ENCODE measurements around the gene EMILIN1. TPM values are rescaled to one million over a fixed set of nuclear protein-coding genes. Genes with fewer than 3 reads are reported as not detected.

Gene EMILIN1
- total and polyA plus RNA-seq, 9 donors: 8.6 to 321 (median 183) TPM

DNA sequence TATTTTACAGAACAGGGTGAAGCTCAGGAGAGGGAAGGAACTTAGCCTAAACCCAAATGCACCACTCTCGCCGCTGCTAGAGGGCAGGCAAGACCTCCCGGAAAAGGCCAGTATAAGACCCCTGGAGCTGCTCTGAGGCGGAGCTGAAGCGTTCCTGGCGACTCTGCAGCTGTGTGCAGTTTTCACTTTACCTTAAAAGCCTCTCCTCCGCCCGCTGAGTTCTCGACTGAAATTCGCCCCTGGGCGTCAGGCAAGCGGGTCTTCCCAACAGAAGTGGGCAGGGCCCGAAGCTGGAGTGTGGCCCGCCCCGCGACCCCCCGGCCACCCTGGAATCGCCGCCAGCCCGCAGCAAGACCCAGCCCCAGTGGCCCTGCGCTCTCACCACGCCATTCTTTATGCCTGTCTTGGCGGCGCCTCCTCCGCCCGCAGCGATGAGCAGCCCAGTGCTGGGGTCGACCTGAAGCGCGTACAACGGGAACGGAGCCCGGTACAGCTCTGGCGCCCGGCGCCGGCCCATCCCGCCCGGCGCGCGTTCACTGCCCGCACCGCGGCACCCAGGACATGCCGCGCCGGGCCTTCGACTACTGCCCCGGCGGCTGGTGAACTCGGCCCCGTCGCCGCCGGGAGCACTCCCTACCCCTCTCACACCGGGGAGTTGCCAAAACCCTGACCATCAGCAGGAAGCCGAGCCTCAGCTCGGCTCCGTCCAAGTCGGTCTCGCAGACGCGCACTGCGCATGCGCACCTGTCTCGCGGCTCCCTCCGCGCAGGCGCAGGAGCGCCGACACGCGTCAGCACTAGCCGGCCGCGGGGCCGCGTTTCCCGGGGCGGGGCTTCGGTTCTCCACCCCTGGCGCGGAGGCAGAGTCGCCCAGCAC, 55.7 kb downstream of the EMILIN1 start, which contains the start of gene PREB:
Gene PREB, minus strand, starts transcription at position 732 of the 876 bp plus-strand sequence. Its CDS starts 215 bp downstream, at position 517.
- Histone ChIP-seq H3K4me3 (peak within 1 kb of the TSS; percentile 89), H3K27me3 (no peaks in the 10 kb centered on the region), H3K36me3 (no peaks in the 10 kb centered on the region), H3K27ac (peak within 1 kb of the TSS; percentile 66 to 83), H3K9me3 (no peaks in the 10 kb centered on the region), H3K4me1 (ENCODE audit: insufficient read depth) (peaks cover 6% of the 10 kb centered on the region)
- intact Hi-C loops (cut with DNase I): loop anchor here (2.0 to 5.0 kb wide), 3 partner anchors 53 to 59 kb away; no protein-coding TSS in a partner anchor
- DNase-seq: peak; percentile 97 to 99 (median 99)
- TF ChIP-seq EP300 (IDR thresholded peaks at IDR 0.05) (no peak), POLR2A (IDR thresholded peaks at IDR 0.05) (peak; percentile 89)
- TF ChIP-seq, protein P1, sequence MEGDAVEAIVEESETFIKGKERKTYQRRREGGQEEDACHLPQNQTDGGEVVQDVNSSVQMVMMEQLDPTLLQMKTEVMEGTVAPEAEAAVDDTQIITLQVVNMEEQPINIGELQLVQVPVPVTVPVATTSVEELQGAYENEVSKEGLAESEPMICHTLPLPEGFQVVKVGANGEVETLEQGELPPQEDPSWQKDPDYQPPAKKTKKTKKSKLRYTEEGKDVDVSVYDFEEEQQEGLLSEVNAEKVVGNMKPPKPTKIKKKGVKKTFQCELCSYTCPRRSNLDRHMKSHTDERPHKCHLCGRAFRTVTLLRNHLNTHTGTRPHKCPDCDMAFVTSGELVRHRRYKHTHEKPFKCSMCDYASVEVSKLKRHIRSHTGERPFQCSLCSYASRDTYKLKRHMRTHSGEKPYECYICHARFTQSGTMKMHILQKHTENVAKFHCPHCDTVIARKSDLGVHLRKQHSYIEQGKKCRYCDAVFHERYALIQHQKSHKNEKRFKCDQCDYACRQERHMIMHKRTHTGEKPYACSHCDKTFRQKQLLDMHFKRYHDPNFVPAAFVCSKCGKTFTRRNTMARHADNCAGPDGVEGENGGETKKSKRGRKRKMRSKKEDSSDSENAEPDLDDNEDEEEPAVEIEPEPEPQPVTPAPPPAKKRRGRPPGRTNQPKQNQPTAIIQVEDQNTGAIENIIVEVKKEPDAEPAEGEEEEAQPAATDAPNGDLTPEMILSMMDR (IDR thresholded peaks at IDR 0.05): peak; percentile 17 to 51 (median 46)
- WGBS, 3 donors: 0% methylated on average over 65 to 86 of the region's 86 CpGs

DNA sequence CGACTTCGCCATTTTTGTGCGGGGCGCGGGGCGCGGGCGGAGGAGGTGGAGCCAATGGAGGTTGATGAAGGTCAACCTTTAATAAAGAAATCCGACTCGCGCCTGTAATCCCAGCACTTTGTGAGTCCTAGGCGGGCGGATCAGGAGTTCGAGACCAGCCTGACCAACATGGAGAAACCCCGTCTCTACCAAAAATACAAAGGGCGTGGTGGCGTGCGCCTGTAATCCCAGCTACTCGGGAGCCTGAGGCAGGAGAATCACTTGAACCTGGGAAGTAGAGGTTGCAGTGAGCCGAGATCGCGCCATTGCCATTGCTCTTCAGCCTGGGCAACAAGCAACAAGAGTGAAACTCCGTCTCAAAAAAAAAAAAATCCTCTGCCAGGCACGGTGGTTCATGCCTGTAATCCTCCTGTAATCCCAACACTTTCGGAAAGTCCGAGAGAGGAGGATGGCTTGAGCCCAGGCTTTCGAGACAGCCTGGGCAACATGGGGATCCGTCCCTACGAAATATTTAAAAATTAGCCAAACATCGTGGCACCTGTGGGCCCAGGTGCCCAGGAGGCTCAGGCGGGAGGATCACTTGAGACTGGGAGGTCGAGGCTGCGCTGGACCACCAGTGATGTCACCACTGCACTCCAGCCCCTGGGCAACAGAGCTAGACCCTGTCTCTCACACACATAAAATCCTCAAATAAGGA, 56.5 kb downstream of the EMILIN1 start:
- no peak overlapping the region for H3K4me3 ChIP-seq
- intact Hi-C loops (cut with DNase I): loop anchor here in 3 of 4 donors (5.0 kb wide), 2 partner anchors 52 to 57 kb away; no protein-coding TSS in a partner anchor
- no peaks in the 10 kb centered on the region for H3K27me3 ChIP-seq
- peaks cover 6% of the 10 kb centered on the region for H3K4me1 ChIP-seq (ENCODE audit: insufficient read depth)
- H3K36me3 ChIP-seq: no peaks in the 10 kb centered on the region
- DNase-seq: no peak
- H3K9me3 ChIP-seq: no peaks in the 10 kb centered on the region
- H3K27ac ChIP-seq: peak overlapping the region in 1 of 2 donors; percentile 83
- TF ChIP-seq, protein P1 (IDR thresholded peaks at IDR 0.05): no peak
- TF ChIP-seq POLR2A (IDR thresholded peaks at IDR 0.05) (no peak), EP300 (IDR thresholded peaks at IDR 0.05) (no peak)
- 50 to 59% (median 53%) methylated on average over 30 to 33 of the region's 33 CpGs for WGBS, 3 donors

DNA sequence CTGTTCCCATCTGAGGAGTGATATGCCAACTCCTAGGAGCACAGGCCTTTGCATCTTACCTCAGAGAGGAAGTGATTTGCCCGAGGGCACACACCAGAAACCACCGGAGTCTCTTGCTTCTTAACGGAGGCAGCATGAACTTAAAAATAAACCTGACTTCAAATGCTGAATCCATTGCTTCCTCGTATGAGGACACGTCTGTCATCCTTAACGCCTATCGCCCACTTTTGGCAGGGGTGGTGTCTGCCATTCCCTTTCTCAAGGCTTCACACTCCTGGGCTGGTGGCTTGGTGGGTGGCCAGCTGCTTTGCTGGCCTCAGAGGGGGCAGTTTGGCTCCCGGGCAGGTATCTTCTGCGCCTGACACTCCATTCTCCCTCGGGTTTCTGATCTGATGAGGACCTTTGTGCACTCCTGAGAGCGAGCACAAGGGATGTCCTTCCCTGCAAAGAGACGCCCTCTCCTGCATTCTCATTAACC, 57.1 kb downstream of the EMILIN1 start:
- peak overlapping the region in 1 of 2 donors; percentile 83 for H3K27ac ChIP-seq
- no peak for DNase-seq
- intact Hi-C loops (cut with DNase I): no loop called here

More for the DNA sequence above, 57.1 kb downstream of the EMILIN1 start:
- no peak overlapping the region for H3K4me3 ChIP-seq
- H3K27me3 ChIP-seq: no peaks in the 10 kb centered on the region
- H3K4me1 ChIP-seq (ENCODE audit: insufficient read depth): peaks cover 6% of the 10 kb centered on the region
- no peaks in the 10 kb centered on the region for H3K9me3 ChIP-seq
- no peaks in the 10 kb centered on the region for H3K36me3 ChIP-seq
- 87 to 91% (median 88%) methylated on average over 12 of the region's 12 CpGs for WGBS, 3 donors
- TF ChIP-seq, protein P1 (IDR thresholded peaks at IDR 0.05): no peak
- TF ChIP-seq POLR2A (IDR thresholded peaks at IDR 0.05) (no peak), EP300 (IDR thresholded peaks at IDR 0.05) (no peak)

Other genes starting within 250 kb of the EMILIN1 start
- under 1 TPM in 4 of 7 donors, not detected in 3; 0.11 to 0.78 (median 0.26) TPM for gene DPYSL5, start 230.5 kb upstream of the EMILIN1 start, total RNA-seq
- under 1 TPM; 0.05 to 0.16 TPM for gene DPYSL5, start 230.5 kb upstream of the EMILIN1 start, polyA plus RNA-seq
- 10 to 100 TPM; 23.8 to 51.8 (median 34.0) TPM for gene MAPRE3, start 108.0 kb upstream of the EMILIN1 start, total RNA-seq
- gene MAPRE3, start 108.0 kb upstream of the EMILIN1 start, polyA plus RNA-seq: 10 to 100 TPM; 34.3 to 45.4 TPM
- gene TMEM214, start 45.6 kb upstream of the EMILIN1 start, total RNA-seq: 100 to 1,000 TPM in 1 of 7 donors, 10 to 100 TPM in 6; 26.5 to 101 (median 73.9) TPM
- 10 to 100 TPM; 41.7 to 66.2 TPM for gene TMEM214, start 45.6 kb upstream of the EMILIN1 start, polyA plus RNA-seq
- 10 to 100 TPM; 11.7 to 26.9 (median 23.9) TPM for gene AGBL5, start 26.9 kb upstream of the EMILIN1 start, total RNA-seq
- 10 to 100 TPM; 17.6 to 24.8 TPM for gene AGBL5, start 26.9 kb upstream of the EMILIN1 start, polyA plus RNA-seq
- gene OST4, start 7.0 kb upstream of the EMILIN1 start, total RNA-seq: 100 to 1,000 TPM; 201 to 319 (median 264) TPM
- 100 to 1,000 TPM; 379 to 588 TPM for gene OST4, start 7.0 kb upstream of the EMILIN1 start, polyA plus RNA-seq
- gene KHK, start 8.2 kb downstream of the EMILIN1 start, total RNA-seq: 10 to 100 TPM in 1 of 7 donors, 1 to 10 TPM in 6; 1.3 to 10.7 (median 8.0) TPM
- gene KHK, start 8.2 kb downstream of the EMILIN1 start, polyA plus RNA-seq: 1 to 10 TPM; 2.7 to 3.9 TPM
- 10 to 100 TPM in 5 of 7 donors, 1 to 10 TPM in 2; 7.9 to 23.9 (median 17.6) TPM for gene CGREF1, start 40.5 kb downstream of the EMILIN1 start, total RNA-seq
- 1 to 10 TPM; 7.9 to 9.5 TPM for gene CGREF1, start 40.5 kb downstream of the EMILIN1 start, polyA plus RNA-seq
- 1 to 10 TPM in 5 of 7 donors, not detected in 2; 1.1 to 2.4 (median 1.5) TPM for gene ABHD1, start 45.2 kb downstream of the EMILIN1 start, total RNA-seq
- 1 to 10 TPM in 1 of 2 donors, under 1 TPM in 1; 0.86 to 1.6 TPM for gene ABHD1, start 45.2 kb downstream of the EMILIN1 start, polyA plus RNA-seq
- 100 to 1,000 TPM in 1 of 7 donors, 10 to 100 TPM in 6; 42.7 to 113 (median 70.8) TPM for gene PREB, start 56.0 kb downstream of the EMILIN1 start, total RNA-seq
- gene PREB, start 56.0 kb downstream of the EMILIN1 start, polyA plus RNA-seq: 10 to 100 TPM; 43.5 to 62.3 TPM
- not detected for gene PRR30, start 60.8 kb downstream of the EMILIN1 start, total RNA-seq
- not detected for gene PRR30, start 60.8 kb downstream of the EMILIN1 start, polyA plus RNA-seq
- gene TCF23, start 70.4 kb downstream of the EMILIN1 start, total RNA-seq: 10 to 100 TPM in 5 of 7 donors, 1 to 10 TPM in 2; 8.4 to 72.2 (median 41.7) TPM
- 10 to 100 TPM; 31.7 to 56.1 TPM for gene TCF23, start 70.4 kb downstream of the EMILIN1 start, polyA plus RNA-seq
- gene ATRAID, start 133.4 kb downstream of the EMILIN1 start, total RNA-seq: 100 to 1,000 TPM; 123 to 198 (median 135) TPM
- gene ATRAID, start 133.4 kb downstream of the EMILIN1 start, polyA plus RNA-seq: 100 to 1,000 TPM; 199 to 318 TPM
- gene SLC5A6, start 133.7 kb downstream of the EMILIN1 start, total RNA-seq: 10 to 100 TPM; 14.2 to 37.9 (median 21.4) TPM
- 10 to 100 TPM; 11.2 to 13.9 TPM for gene SLC5A6, start 133.7 kb downstream of the EMILIN1 start, polyA plus RNA-seq
- gene CAD, start 138.8 kb downstream of the EMILIN1 start, total RNA-seq: 10 to 100 TPM; 15.3 to 53.9 (median 36.3) TPM
- gene CAD, start 138.8 kb downstream of the EMILIN1 start, polyA plus RNA-seq: 10 to 100 TPM; 11.9 to 16.2 TPM
- 1 to 10 TPM in 1 of 7 donors, under 1 TPM in 3, not detected in 3; 0.23 to 1.1 (median 0.45) TPM for gene SLC30A3, start 184.4 kb downstream of the EMILIN1 start, total RNA-seq
- gene SLC30A3, start 184.4 kb downstream of the EMILIN1 start, polyA plus RNA-seq: under 1 TPM; 0.27 to 0.38 TPM
- gene DNAJC5G, start 196.8 kb downstream of the EMILIN1 start, total RNA-seq: under 1 TPM in 1 of 7 donors, not detected in 6; 0.56 TPM
- gene DNAJC5G, start 196.8 kb downstream of the EMILIN1 start, polyA plus RNA-seq: under 1 TPM; 0.16 to 0.83 TPM
- under 1 TPM in 4 of 7 donors, not detected in 3; 0.12 to 0.72 (median 0.49) TPM for gene TRIM54, start 203.8 kb downstream of the EMILIN1 start, total RNA-seq
- gene TRIM54, start 203.8 kb downstream of the EMILIN1 start, polyA plus RNA-seq: under 1 TPM; 0.20 to 0.21 TPM
- gene UCN, start 229.8 kb downstream of the EMILIN1 start, total RNA-seq: 1 to 10 TPM; 1.4 to 5.6 (median 1.6) TPM
- 1 to 10 TPM in 1 of 2 donors, not detected in 1; 1.5 TPM for gene UCN, start 229.8 kb downstream of the EMILIN1 start, polyA plus RNA-seq
- 10 to 100 TPM; 47.0 to 64.3 (median 59.9) TPM for gene MPV17, start 244.5 kb downstream of the EMILIN1 start, total RNA-seq
- 100 to 1,000 TPM in 1 of 2 donors, 10 to 100 TPM in 1; 61.8 to 169 TPM for gene MPV17, start 244.5 kb downstream of the EMILIN1 start, polyA plus RNA-seq